Esophagus squamous epithelium (tissue), 5 donors: Measurements from ENCODE around the gene ZMIZ1. TPM values are rescaled to one million over a fixed set of nuclear protein-coding genes. Genes with fewer than 3 reads are reported as not detected.

Experiments used
- DNase-seq: peaks from one replicate; lab custom pipeline; 2025; lab: John Stamatoyannopoulos, UW
- H3K27ac ChIP-seq, 4 donors: fragments of 200-600 bp; sonication (generic); one replicate each; pipeline ENCODE4 v1.5.1; 2016 to 2019; ENCODE audit warnings: mild to moderate bottlenecking in 1 of 4
- H3K27me3 ChIP-seq, 4 donors: fragments of 200-600 bp; sonication (generic); 1 replicate in 3 of 4; 2 replicates in 1 of 4; pipeline versions ENCODE4 v1.5.1 to v1.6.0; 2017 to 2021; ENCODE audit warnings: antibody characterized with exemption in 1 of 4
- H3K36me3 ChIP-seq, 3 donors: fragments of 200-600 bp; sonication (generic); one replicate each; pipeline ENCODE4 v1.5.1; 2016 to 2019
- H3K4me1 ChIP-seq, 3 donors: fragments of 200-600 bp; sonication (generic); one replicate each; pipeline ENCODE4 v1.5.1; 2017 to 2019
- H3K4me3 ChIP-seq, 4 donors: fragments of 200-600 bp; sonication (generic); 1 replicate in 3 of 4; 2 replicates in 1 of 4; pipeline ENCODE4 v1.5.1; 2016 to 2019; ENCODE audit warnings: mild to moderate bottlenecking in 2 of 4, moderate library complexity in 1 of 4
- H3K9me3 ChIP-seq, 3 donors: fragments of 200-600 bp; sonication (generic); one replicate each; pipeline ENCODE4 v1.5.1; 2016 to 2019
- CTCF ChIP-seq, 6 experiments: fragments of 450-650 bp in 4 of 6; fragments of 200-600 bp in 2 of 6; sonication (generic) in 2 of 6; IDR thresholded peaks; one replicate each; pipeline ENCODE4 v1.5.1; 2016 to 2019; ENCODE audit warnings: antibody characterized with exemption in 6 of 6, mild to moderate bottlenecking in 4 of 6, moderate library complexity in 4 of 6
- POLR2A ChIP-seq, 4 donors: fragments of 450-650 bp; IDR thresholded peaks; one replicate each; pipeline ENCODE4 v1.6.1; 2017; ENCODE audit warnings: antibody characterized with exemption in 4 of 4, mild to moderate bottlenecking in 4 of 4, moderate library complexity in 3 of 4
- WGBS, 2 donors: methylation state at CpG; one replicate each; pipeline ENCODE4 v1.1.5; 2018; 5-methylcytosine and 5-hydroxymethylcytosine counted together
- intact Hi-C: fragments of 100-400 bp; cut with DNase I; formaldehyde crosslinking; loops from one replicate; pipeline ENCODE4 v1.15.0; 2022
- total RNA-seq, 4 donors: library from RNA; depleted of rRNA; stranded (reverse); fragments of >200 nt; gene quantifications; one replicate each; pipeline ENCODE4 v1.1.0, GENCODE V29; 2016
- donor health status: DM: yes; HTN: yes; CAD: no.

ZMIZ1 gene
- total RNA-seq, 4 donors from 2014 or later: 28.2 to 79.5 (median 40.4) TPM

GRCh38 chr10:79252450-79252849, 183.7 kb downstream of the ZMIZ1 start:
- Histone ChIP-seq H3K4me1 (peaks cover 25 to 80% (median 38%) of the 10 kb centered on the region in 3 donors), H3K27ac (no peak overlapping the region), H3K36me3 (peaks cover 0 to 56% (median 0%) of the 10 kb centered on the region in 3 donors), H3K4me3 (no peak overlapping the region), H3K9me3 (no peaks in the 10 kb centered on the region), H3K27me3 (no peaks in the 10 kb centered on the region)
- no peak for DNase-seq
- 40 to 81% methylated on average over 2 to 4 of the region's 5 CpGs for WGBS, 2 donors
- TF ChIP-seq POLR2A (IDR thresholded peaks at IDR 0.05): no peak
- no peak for TF ChIP-seq CTCF (IDR thresholded peaks at IDR 0.05)
- intact Hi-C loops: no loop called here

- Histone ChIP-seq H3K4me1 (peaks cover 20 to 76% (median 33%) of the 10 kb centered on the region in 3 donors), H3K9me3 (no peaks in the 10 kb centered on the region), H3K4me3 (no peak overlapping the region), H3K36me3 (peaks cover 0 to 61% (median 0%) of the 10 kb centered on the region in 3 donors), H3K27ac (no peak overlapping the region), H3K27me3 (no peaks in the 10 kb centered on the region)
- intact Hi-C loops: no loop called here
- no peak for TF ChIP-seq POLR2A (IDR thresholded peaks at IDR 0.05)
- 70 to 85% methylated on average over 4 of the region's 4 CpGs for WGBS, 2 donors
- DNase-seq: no peak
These were observed 184.2 kb downstream of the ZMIZ1 start for GRCh38 chr10:79252971-79253370.

GRCh38 chr10:79253704-79254103, 184.9 kb downstream of the ZMIZ1 start:
- Histone ChIP-seq H3K4me1 (peaks cover 18 to 76% (median 26%) of the 10 kb centered on the region in 3 donors), H3K36me3 (peaks cover 0 to 68% (median 0%) of the 10 kb centered on the region in 3 donors), H3K4me3 (no peak overlapping the region), H3K27ac (peak overlapping the region in 1 of 4 donors; percentile 38), H3K9me3 (no peaks in the 10 kb centered on the region), H3K27me3 (no peaks in the 10 kb centered on the region)
- DNase-seq: no peak
- intact Hi-C loops: no loop called here
- no peak for TF ChIP-seq CTCF (IDR thresholded peaks at IDR 0.05)
- TF ChIP-seq POLR2A (IDR thresholded peaks at IDR 0.05): no peak
- 63 to 76% methylated on average over 2 of the region's 3 CpGs for WGBS, 2 donors

GRCh38 chr10:79254333-79255006, 185.7 kb downstream of the ZMIZ1 start:
- Histone ChIP-seq H3K4me1 (peaks cover 25 to 76% (median 29%) of the 10 kb centered on the region in 3 donors), H3K4me3 (no peak overlapping the region), H3K9me3 (no peaks in the 10 kb centered on the region), H3K36me3 (peaks cover 0 to 64% (median 0%) of the 10 kb centered on the region in 3 donors), H3K27me3 (no peaks in the 10 kb centered on the region), H3K27ac (peak overlapping the region in 1 of 4 donors; percentile 38)
- 78 to 95% methylated on average over 6 to 7 of the region's 18 CpGs for WGBS, 2 donors
- no peak for DNase-seq
- intact Hi-C loops: no loop called here
- TF ChIP-seq CTCF (IDR thresholded peaks at IDR 0.05): no peak
- TF ChIP-seq POLR2A (IDR thresholded peaks at IDR 0.05): no peak

- TF ChIP-seq POLR2A (IDR thresholded peaks at IDR 0.05) (no peak), CTCF (IDR thresholded peaks at IDR 0.05) (no peak)
- Histone ChIP-seq H3K27ac (no peak overlapping the region), H3K36me3 (peaks cover 0 to 62% (median 0%) of the 10 kb centered on the region in 3 donors), H3K9me3 (no peaks in the 10 kb centered on the region), H3K4me3 (no peak overlapping the region), H3K27me3 (no peaks in the 10 kb centered on the region), H3K4me1 (peaks cover 28 to 76% (median 35%) of the 10 kb centered on the region in 3 donors)
- WGBS, 2 donors: 66 to 81% methylated on average over 2 to 3 of the region's 10 CpGs
- no peak for DNase-seq
- intact Hi-C loops: no loop called here
These were observed 186.3 kb downstream of the ZMIZ1 start for GRCh38 chr10:79255007-79255507.
